Measurements from ENCODE around the gene NEUROG2. TPM values are rescaled to one million over a fixed set of nuclear protein-coding genes. Genes with fewer than 3 reads are reported as not detected.

Gene NEUROG2
- total RNA-seq, 1 experiment from 2014 or later = not detected

- CTCF ChIA-PET = no interaction called here
Measured at GRCh38 chr4:112513971-112514646, 1.9 kb downstream of the NEUROG2 start.

GRCh38 chr4:112511803-112512118 lies 4.2 kb downstream of the NEUROG2 start:
- H3K4me1 Mint-ChIP-seq (ENCODE audit: low read depth, unreplicated experiment) = peaks cover 5% of the 10 kb centered on the region
- intact Hi-C loops (cut with micrococcal nuclease; ENCODE audit: unreplicated experiment) = no loop called here
- TF ChIP-seq, protein P1, sequence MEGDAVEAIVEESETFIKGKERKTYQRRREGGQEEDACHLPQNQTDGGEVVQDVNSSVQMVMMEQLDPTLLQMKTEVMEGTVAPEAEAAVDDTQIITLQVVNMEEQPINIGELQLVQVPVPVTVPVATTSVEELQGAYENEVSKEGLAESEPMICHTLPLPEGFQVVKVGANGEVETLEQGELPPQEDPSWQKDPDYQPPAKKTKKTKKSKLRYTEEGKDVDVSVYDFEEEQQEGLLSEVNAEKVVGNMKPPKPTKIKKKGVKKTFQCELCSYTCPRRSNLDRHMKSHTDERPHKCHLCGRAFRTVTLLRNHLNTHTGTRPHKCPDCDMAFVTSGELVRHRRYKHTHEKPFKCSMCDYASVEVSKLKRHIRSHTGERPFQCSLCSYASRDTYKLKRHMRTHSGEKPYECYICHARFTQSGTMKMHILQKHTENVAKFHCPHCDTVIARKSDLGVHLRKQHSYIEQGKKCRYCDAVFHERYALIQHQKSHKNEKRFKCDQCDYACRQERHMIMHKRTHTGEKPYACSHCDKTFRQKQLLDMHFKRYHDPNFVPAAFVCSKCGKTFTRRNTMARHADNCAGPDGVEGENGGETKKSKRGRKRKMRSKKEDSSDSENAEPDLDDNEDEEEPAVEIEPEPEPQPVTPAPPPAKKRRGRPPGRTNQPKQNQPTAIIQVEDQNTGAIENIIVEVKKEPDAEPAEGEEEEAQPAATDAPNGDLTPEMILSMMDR (IDR thresholded peaks at IDR 0.05; ENCODE audit: unreplicated experiment) = no peak
- H3K36me3 Mint-ChIP-seq (ENCODE audit: insufficient read depth, unreplicated experiment) = peaks cover 8% of the 10 kb centered on the region
- CTCF ChIA-PET = no interaction called here
- H3K9me3 Mint-ChIP-seq (ENCODE audit: low read depth, unreplicated experiment) = no peaks in the 10 kb centered on the region
- DNase-seq = no peak
- no peak overlapping the region for H3K27ac Mint-ChIP-seq (ENCODE audit: unreplicated experiment)
- H3K4me3 Mint-ChIP-seq (ENCODE audit: low read depth, unreplicated experiment) = no peak overlapping the region
- H3K27me3 Mint-ChIP-seq (ENCODE audit: unreplicated experiment) = peaks cover 77% of the 10 kb centered on the region
- BruUV-seq (replicated peaks) = no TSS peak

More at GRCh38 chr4:112513971-112514646, 1.9 kb downstream of the NEUROG2 start:
- no peaks in the 10 kb centered on the region for H3K9me3 Mint-ChIP-seq (ENCODE audit: low read depth, unreplicated experiment)
- DNase-seq = no peak
- H3K27me3 Mint-ChIP-seq (ENCODE audit: unreplicated experiment) = peaks cover 90% of the 10 kb centered on the region
- intact Hi-C loops (cut with micrococcal nuclease; ENCODE audit: unreplicated experiment) = no loop called here
- no TSS peak for BruUV-seq (replicated peaks)
- TF ChIP-seq, protein P1 (IDR thresholded peaks at IDR 0.05; ENCODE audit: unreplicated experiment) = no peak
- H3K36me3 Mint-ChIP-seq (ENCODE audit: insufficient read depth, unreplicated experiment) = peaks cover 8% of the 10 kb centered on the region
- peak overlapping the region; percentile 86 for H3K4me3 Mint-ChIP-seq (ENCODE audit: low read depth, unreplicated experiment)
- no peak overlapping the region for H3K27ac Mint-ChIP-seq (ENCODE audit: unreplicated experiment)
- peaks cover 20% of the 10 kb centered on the region for H3K4me1 Mint-ChIP-seq (ENCODE audit: low read depth, unreplicated experiment)

DNA sequence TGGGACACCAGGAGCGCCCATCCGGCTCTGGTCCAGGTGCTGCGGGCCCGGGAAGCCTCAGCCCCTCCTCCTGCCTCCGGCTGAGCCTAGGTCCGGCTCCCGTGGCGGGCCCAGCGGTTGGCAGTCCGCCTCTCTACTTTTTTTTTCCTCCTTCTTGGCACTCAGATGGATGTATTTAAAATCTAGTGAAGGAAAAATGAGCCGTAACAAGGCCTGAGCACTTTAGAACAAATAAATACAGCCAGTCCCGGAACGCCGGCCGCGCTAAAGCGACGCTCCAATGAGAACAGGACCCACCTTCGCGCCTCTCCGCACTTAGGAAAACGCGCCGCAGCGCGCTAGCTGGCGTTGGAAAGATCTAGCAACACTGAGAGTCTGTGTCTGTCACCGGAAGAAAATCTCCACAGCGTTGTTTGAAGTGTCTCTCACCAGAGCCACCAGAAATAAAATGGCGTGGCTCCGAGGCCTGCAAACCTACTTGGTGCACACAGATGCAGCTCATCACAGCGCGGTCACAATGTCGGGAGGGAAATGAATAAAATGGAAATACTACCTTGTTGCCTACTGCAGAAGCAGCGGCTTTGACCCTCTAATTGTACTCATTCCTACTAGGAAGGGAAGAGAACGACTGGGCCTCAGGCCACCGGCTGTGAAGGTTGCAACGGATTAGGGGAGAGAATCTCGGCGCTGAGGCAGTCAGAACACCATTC lies 4.7 kb downstream of the NEUROG2 start:
- intact Hi-C loops (cut with micrococcal nuclease; ENCODE audit: unreplicated experiment) = no loop called here
- H3K27ac Mint-ChIP-seq (ENCODE audit: unreplicated experiment) = no peak overlapping the region
- no TSS peak for BruUV-seq (replicated peaks)

DNA sequence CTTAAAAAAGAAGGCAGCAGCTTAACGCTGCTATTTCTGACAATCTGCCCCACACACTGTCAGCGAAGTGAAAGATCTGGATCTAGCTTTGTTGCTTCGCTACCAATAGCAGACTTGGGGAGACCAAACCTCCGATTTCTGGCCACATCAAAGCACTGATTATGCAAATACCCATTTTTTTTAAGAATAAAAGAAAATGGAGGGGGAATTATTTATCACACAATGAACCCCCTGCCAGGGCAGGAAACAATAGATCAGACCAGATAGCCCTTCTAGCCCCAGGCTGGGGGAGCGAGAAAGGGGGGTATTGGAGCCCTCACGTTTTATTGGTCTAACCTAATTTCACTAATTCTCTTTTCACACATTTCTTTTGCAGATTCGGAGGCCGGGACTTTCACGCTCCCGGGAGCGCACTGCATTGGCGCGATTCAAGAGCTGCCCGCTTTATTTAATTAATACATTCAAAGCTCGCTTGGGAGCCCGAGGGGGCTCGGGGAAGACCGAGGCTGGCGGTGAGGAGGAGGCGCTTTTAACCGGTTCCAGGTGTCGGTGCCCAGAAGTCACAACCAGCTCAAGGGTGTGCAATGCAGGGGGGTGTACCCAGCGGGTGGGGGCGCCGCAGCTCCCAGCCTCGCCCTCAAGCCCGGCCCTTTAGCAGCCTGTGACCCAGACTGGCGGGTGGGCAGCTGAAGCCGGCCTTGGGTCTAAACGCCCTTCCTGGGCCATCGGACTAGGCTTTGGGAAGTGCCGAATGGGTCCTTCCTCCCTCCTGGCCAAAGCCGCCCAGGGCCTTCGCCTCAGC lies 5.5 kb downstream of the NEUROG2 start:
- intact Hi-C loops (cut with micrococcal nuclease; ENCODE audit: unreplicated experiment) = no loop called here
- Mint-ChIP-seq H3K4me1 (ENCODE audit: low read depth, unreplicated experiment) (no peaks in the 10 kb centered on the region), H3K4me3 (ENCODE audit: low read depth, unreplicated experiment) (peak overlapping the region; percentile 70), H3K36me3 (ENCODE audit: insufficient read depth, unreplicated experiment) (peaks cover 5% of the 10 kb centered on the region), H3K27me3 (ENCODE audit: unreplicated experiment) (peaks cover 65% of the 10 kb centered on the region), H3K9me3 (ENCODE audit: low read depth, unreplicated experiment) (no peaks in the 10 kb centered on the region), H3K27ac (ENCODE audit: unreplicated experiment) (no peak overlapping the region)
- CTCF ChIA-PET = no interaction called here
- TF ChIP-seq, protein P1 (IDR thresholded peaks at IDR 0.05; ENCODE audit: unreplicated experiment) = no peak
- no peak for DNase-seq
- no TSS peak for BruUV-seq (replicated peaks)

More for the DNA sequence above, 4.7 kb downstream of the NEUROG2 start:
- H3K36me3 Mint-ChIP-seq (ENCODE audit: insufficient read depth, unreplicated experiment) = peaks cover 8% of the 10 kb centered on the region
- no peak overlapping the region for H3K4me3 Mint-ChIP-seq (ENCODE audit: low read depth, unreplicated experiment)
- DNase-seq = no peak
- CTCF ChIA-PET = no interaction called here
- no peaks in the 10 kb centered on the region for H3K9me3 Mint-ChIP-seq (ENCODE audit: low read depth, unreplicated experiment)
- H3K27me3 Mint-ChIP-seq (ENCODE audit: unreplicated experiment) = peaks cover 72% of the 10 kb centered on the region
- peaks cover under 1% of the 10 kb centered on the region for H3K4me1 Mint-ChIP-seq (ENCODE audit: low read depth, unreplicated experiment)
- TF ChIP-seq, protein P1 (IDR thresholded peaks at IDR 0.05; ENCODE audit: unreplicated experiment) = no peak
